HG03565 (cell line): ENCODE data around the gene CRADD.
"Not testable (repeated sequence)": the region's sequence is repeated elsewhere in the genome, so short reads cannot be mapped to it uniquely, and the experiment has no call there.

Experiments used
- ATAC-seq: cut with Tn5 transposase; IDR thresholded peaks from one replicate; pipeline ENCODE4 v1.9.1; 2021; ENCODE audit warnings: mild to moderate bottlenecking, moderate library complexity; ENCODE audit not compliant: unreplicated experiment

The CRADD gene

DNA sequence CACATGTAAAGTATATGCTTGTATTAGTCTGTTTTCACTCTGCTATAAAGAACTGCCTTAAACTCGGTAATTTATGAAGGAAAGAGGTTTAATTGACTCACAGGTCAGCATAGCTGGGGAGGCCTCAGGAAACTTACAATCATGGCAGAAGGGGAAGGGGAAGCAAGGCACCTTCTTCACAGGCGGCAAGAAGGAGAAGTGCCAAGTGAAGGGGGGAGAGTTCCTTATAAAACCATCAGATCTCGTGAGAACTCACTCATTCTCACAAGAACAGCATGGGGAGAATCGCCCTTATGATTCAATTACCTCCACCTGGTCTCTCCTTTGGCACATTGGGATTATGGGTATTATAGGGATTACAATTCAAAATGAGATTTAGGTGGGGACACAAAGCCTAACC is 241.7 kb downstream of the CRADD start:
- ATAC-seq = no peak

DNA sequence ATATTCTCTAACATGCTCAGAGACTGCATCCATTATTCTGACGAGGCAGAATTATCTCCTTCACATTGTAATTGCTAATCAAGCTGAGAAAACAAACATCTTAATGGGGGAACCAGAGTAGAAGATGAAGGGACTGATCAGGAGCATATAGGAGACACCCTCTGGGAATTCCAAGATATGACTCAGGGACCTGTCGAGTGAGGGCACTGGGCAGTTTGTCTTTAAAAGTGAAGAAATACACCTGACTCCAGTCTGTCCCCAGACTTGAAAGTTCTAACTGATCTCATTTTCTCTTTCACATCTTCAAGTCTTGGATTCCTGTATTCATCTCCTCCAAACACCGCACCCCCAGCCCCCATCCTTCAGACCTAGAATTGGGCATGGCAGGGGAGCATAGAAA is 244.3 kb downstream of the CRADD start:
- ATAC-seq = no peak

DNA sequence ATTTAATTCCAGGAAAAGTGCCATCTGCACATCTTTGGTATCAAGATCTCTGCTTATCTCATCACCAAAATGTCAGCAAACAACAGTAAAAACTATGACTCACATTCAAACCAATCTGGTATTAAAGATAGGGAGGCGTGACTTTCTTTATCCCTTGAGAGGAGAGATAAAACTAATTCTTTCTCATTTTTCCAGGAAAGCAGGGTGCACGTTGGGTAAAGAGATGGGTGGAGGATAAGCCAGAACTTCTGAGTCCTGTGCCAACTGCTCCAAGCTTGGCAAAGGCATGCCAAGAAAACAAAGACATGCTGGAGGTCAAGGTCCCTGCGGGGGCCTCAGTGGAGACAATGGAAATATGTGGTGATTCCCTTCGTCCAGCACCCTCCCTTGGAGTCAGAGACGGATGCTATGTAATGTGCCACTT is 245.4 kb downstream of the CRADD start:
- no peak for ATAC-seq

DNA sequence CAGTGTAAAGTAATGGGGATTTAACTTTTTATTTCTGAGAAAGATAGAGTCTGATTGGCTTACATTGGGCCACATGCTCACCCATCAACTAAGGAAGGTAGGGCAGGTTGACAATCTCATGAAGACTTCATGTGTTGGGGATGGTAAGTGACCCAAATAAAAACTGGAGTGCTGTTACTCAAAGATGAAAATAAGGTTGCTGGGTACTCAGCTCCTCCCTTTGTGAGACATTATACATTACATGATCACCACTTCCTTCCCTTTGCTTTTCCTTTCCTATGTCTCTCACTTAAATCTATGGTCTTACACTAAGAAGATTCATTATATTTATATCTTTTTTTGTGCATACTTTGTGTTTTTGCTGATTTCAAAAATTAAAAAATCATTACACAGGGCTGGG is 247.2 kb downstream of the CRADD start:
- ATAC-seq = no peak

GRCh38 chr12:93925585-93926205 is 248.5 kb downstream of the CRADD start:
- no peak for ATAC-seq

- no peak for ATAC-seq
These were observed 249.1 kb downstream of the CRADD start for GRCh38 chr12:93926237-93926636.

- not testable (repeated sequence) for ATAC-seq
These were observed 251.9 kb downstream of the CRADD start for GRCh38 chr12:93929081-93929480.

DNA sequence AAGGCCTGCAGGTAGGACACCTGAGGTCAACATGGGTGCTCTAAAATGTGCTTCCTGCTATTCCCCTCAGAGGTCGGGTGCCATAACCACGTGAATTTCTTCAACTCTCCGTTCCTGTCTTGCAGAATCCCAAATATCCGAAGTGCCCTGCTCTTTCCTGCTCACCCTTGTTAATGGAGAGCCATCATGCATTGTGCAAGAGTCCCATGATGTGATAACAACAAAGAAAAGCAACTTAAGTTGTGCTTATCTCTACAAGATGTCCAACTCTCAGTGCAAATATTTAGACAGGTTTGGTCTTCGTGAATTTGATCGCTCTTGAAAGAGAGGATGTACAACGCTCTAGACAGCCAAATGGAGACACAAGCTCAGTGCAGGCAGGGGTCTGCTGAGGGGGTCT is 260.6 kb downstream of the CRADD start:
- no peak for ATAC-seq

DNA sequence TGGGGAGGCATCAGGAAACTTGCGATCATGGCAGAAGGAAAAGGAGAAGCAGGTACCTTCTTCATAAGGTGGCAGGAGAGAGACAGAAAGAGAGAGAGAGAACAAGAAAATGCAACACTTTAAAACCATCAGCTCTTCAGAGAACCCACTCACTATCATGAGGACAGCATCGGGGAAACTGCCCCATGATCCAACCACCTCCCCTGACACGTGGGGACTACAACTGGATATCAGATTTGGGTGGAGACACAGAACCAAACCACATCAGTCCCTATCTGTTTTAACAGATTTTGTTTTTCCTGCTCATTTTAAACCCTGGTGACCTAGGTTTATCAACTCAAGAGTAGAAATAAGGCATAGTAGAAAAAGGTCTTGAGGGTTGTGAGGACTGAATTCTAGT is 261.1 kb downstream of the CRADD start:
- no peak for ATAC-seq

DNA sequence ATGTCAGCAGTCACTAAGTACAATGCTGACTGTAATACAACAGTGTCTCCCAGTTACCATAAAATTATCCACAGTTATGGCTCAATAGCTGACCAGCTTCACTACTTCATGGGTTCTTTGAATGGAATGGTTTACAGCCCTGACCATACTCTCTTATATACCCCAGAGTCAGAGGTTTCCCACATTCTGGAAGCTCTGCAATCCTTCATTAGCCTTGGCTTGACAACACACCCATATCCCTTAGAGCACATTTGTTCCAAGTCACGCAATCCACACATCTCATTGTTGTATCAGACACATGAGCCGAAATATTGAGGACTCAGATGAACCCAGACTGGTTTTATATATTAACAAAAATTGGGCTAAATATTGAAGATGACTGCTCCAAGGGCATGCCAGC is 261.8 kb downstream of the CRADD start:
- no peak for ATAC-seq

GRCh38 chr12:93939641-93940325 is 262.6 kb downstream of the CRADD start:
- ATAC-seq = no peak

DNA sequence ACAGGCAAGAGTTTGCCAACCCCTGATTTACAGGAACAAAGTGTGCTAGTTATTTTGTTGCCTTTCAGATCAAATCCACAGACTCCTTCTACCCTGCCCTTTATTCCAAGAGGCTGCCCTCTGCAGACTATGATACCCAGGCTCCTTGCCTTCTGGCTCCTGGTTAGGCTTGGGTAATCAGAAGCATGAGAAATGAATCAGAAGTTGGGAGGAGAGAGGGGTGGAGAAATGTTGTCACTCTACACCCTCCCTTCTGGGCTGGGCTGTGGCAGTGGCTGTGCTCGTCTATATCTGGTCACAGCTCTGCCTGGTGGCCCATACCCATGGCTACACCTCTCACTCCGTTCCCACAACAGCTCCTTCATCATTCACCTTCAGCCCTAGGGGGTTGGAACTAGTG is 266.6 kb downstream of the CRADD start:
- ATAC-seq = no peak

- ATAC-seq = no peak
These were observed 267.0 kb downstream of the CRADD start for GRCh38 chr12:93944201-93944600.
